ENCODE measurements around the gene COL9A3.

DNA sequence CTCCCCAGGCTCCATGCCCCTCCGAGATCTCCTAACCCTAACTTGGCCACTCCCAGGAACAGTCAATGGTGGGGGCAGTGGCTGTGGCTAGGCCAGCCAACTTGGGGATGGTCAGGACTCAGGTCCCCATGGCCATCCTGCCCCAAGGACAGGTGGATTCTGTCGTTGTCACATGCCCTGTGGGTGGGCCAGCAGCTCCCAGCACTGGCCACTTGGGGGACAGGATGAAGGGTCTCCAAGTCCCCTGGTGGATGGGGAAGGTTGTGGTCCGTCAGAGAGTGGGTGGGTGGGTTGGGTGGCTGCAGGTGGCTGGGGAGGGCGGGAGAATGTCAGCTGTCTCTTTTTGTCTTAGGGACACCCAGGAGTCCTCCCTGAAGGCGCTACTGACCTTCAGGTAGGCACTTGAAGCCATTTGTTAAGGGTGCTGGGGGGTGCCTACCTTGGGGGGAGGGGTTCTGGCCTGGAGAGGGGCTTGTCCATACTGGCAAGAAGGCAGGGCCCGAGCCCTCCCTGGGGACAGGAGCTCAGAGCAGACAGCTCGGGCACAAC, 5.5 kb downstream of the COL9A3 start:
- TF ChIP-seq, protein P1, sequence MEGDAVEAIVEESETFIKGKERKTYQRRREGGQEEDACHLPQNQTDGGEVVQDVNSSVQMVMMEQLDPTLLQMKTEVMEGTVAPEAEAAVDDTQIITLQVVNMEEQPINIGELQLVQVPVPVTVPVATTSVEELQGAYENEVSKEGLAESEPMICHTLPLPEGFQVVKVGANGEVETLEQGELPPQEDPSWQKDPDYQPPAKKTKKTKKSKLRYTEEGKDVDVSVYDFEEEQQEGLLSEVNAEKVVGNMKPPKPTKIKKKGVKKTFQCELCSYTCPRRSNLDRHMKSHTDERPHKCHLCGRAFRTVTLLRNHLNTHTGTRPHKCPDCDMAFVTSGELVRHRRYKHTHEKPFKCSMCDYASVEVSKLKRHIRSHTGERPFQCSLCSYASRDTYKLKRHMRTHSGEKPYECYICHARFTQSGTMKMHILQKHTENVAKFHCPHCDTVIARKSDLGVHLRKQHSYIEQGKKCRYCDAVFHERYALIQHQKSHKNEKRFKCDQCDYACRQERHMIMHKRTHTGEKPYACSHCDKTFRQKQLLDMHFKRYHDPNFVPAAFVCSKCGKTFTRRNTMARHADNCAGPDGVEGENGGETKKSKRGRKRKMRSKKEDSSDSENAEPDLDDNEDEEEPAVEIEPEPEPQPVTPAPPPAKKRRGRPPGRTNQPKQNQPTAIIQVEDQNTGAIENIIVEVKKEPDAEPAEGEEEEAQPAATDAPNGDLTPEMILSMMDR (conservative IDR thresholded peaks at IDR 0.05) = no peak
- no peak for TF ChIP-seq EZH2 (IDR thresholded peaks at IDR 0.05; ENCODE audit: low read depth)

All from PC-9 (cell line).